Measurements from ENCODE around the gene APBA2.

The APBA2 gene

DNA sequence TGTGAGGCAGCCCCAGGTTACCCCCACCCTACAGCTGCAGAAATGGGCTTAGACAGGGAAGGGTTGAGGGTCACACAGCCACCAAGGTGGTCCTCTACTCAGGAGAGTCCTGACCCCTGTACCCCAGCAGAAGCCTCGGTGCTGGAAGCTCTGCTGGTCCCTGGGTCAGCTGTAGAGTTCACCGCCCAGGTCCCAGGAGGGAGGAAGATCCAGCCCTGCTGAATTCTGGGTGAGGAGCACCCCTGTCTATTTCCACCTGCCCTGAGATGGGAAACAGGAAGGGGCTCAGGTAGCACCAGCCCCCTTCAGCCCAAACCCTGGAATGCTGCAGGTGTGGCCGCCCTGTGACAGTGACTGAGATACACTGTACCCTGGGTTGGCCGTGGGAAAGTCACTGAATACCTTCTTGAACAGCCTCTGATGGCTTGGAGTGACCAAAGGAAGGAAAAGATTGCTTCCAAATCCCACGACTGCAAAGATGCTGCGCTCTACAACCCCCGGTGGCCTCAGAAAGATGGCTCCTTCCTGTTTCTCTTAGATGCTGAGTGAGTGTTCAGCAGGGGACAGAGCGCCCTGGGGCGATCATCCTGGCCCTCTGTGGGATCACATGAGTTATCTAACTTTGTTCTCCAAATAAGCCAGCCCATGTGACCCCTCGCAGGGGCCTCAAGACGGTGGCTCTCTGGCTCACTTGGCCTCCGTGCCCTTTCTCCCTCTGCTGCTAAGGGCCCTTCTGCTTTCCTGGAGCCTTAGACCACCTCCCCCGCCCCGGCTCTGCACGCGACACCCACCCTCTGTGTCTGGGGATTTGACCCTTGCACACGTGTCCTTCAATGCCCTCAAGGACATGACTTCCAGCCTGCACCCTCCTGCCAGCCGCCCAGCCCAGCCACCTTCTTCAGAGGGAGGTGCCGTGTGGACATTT is 242.0 kb downstream of the APBA2 start:
- DNase-seq = no peak

DNA sequence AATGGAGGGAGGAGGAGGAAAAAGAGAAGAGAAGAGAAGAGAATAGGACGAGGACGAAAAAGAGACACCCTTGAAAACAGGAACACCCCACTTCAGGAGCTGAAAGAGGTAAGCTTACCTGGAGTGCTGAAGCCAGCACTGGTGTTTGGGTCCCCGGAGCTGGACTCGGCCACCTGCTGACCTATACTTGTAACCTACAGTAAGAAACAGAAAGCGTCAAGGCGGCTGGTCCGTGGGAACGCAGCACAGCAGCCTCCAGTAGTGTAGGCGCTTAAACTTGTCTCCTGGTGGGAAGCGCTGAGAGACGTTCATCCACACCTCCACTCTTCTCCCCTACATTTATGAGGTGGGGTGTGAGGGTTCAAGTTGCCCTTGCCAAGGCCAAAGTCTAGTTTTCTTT is 242.9 kb downstream of the APBA2 start:
- DNase-seq = no peak

DNA sequence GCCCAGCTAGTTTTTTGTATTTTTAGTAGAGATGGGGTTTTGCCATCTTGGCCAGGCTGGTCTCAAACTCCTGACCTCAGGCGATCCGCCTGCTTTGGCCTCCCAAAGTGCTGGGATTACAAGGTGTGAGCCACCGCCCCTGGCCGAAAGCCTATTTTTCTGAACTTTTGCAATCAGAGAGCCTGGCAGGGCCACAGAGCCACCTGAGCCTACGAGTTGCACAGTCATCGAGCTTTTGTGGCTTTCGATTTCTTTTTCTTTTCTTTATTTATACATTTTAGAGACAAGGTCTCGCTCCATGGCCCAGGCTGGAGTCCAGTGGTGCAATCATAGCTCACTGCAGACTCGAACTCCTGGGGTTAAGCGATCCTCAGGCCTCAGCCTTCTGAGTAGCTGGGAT is 243.4 kb downstream of the APBA2 start:
- DNase-seq = no peak

DNA sequence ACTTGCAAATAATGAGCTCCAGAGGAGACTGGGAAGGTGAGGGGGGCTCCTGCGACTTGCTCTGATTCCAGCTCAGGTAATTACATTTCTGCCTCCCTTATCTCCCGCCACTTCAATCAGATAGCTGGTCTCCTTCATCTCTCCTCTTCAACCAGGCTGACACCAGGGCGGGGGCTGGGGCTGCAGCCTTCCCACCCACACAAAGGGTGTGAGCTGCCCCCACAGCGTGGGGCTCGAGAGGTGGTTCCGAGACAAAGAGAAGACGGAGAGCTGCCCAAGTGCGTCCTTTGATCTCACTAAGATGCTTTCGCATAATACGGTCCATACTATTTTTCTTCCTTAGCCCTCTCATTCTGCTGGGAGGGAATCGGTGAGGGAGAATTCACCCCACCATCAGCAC is 244.2 kb downstream of the APBA2 start:
- DNase-seq = no peak

DNA sequence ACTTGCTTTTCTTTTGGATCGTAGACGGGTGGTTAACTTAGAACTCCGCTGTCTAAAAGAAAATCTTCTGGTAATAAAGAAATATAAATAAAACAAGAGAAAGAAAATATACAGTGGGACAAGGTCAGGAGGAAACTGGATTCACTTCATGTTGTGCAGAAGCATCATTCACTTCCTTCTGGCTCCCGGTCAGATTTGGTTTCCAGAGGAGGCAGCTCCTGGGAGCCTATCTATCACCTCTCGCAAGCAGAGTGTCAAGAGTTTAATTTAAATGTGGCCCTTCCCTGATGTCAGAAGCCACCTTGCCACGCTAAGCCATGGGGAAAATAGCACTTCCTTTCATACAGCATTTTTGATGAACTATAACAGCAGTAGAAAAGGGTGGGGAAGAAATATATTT is 244.7 kb downstream of the APBA2 start:
- DNase-seq = no peak

DNA sequence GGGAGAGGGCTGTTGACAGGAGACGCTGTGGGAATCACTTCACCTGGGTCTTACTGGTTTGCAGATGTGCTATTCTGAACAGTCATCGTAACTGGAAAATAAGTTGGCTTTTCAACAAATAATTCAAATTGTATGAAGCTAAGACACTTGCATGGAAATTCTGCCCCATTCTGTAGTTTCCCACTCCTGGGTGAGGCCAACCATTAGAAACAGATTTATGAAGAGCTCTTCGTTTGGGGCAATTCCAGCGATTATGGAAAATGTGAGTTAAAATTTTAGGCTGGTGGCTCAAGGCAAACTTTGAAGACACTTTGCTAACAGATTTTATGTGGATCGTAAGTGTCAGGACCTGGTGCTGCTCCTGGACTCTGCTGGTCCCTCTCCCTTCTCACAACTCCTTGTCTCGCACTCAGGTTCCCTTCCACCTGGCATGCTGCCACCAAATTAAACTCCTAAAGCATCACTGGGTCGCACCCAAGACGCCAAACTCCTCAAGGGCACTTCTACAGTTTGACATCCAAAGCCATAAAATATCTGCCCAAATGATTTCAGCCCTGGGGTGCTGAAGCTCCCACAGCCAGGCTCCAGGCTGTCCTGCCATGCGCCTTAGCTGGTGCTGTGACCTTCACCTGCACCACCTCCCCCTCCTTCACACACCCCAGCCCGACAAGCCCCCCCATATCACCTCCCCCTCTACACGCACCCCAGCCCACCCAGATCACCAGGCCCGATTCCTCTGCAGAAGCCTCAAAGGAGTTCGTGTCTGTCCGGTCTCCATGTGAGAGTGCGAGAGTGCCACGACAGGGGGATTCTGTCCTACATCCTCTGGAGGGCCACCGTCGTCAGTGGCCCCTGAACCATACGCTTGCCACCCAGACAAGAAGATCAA is 245.4 kb downstream of the APBA2 start:
- DNase-seq = no peak

DNA sequence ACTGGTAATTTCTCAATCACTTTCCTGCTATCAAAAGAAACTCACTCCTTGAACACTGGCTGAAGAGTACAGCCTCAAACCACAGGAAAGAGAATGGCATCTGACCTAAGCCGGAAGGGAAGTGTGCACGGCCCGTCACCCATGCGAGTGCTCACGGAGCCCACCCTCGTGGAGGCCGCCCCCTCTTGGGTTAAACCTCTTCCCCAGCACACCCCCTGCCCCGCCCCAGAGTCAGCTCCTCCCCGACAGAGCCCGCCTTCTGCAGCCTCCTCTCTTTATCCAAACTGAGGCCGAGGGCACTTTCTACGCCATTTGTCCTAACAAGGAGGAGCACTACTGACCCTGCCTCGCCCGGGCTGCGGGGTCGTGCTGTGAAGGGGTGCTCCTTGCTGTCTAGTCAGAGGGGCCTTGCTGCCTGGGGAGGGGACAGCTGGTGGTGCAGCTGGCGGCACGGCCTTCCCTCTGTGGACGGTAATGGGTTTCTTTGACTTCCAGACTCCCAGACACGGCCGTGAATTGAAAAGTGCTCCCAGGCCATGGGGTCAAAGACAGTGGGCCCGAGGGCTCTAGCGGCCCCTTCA is 246.2 kb downstream of the APBA2 start:
- DNase-seq = no peak

DNA sequence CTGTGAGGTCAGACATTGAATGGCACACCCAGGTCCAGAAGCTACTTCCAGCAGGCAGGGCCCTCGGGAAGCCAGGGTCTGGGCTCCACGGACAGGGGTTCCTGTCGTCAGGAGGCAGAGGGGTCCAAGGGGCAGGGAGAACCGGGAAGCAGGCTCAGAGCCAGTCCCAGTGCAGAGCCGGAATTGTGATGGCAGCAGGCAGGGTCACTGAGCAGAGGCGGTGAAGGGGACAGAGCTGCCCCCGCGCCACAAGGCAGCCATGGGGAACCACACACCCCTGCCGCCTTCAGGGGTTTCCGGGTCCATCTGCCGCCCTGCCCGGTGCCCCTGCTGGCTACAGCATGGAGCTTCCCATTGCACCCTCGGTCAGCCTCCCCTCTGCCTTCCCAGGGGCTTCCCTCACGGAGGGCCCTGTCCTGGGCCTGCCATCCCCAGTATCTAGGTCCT is 247.0 kb downstream of the APBA2 start:
- no peak for DNase-seq

DNA sequence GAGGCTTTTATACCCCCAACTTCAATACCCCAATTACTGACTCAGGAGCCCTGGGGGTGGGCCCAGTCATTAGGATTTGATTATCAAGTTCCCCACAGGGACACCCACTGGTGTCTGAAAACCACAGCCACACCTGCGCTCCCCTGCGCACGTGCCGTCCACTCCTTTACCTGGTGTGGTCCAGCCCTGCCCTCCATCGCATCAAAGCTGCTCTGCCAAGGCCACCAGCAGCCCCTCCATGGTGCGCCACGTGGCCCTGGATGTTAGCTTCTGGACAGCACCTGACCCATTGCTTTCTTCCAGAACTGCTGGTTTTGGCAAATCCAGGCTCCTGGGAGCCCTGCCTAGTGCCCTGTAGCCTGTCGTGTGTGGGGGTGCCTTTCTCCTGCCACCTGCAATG is 247.5 kb downstream of the APBA2 start:
- no peak for DNase-seq

DNA sequence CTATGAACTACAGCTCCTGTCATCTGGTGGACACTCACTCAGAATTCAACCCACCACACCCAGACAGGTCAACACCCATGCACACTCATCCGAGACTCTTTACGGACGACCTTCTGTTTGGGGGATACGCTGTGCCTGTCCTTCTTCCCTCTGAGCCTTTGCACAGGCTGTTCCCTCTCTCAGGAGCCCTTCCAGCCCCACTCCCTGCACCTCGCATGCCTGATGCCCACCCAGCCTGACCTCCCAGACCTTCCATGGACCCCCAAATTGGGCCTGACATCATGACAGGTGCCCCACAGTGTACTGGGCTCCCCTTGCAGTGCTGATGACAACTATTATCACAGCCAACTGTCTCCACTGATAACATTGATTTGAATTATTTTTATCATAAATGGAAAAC is 248.0 kb downstream of the APBA2 start:
- DNase-seq = no peak

DNA sequence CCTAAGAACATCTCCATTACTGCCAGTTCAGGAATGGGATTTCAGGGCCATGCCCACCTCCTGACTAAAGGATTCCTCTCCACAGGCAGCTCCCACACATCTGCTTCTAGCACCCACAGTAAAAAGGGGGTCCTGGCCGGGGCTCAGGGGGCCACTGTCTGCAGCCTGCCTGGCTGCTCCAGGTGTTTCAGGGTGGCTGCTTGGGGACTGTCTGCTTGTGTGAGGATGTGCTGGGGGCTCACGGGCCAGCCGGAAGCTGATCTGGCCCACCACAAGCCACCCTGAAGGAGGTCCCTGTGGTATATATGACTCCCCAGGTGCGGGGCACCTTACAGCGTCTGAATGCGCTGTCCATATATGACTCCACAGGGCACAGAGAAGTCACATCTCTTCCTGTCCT is 248.5 kb downstream of the APBA2 start:
- DNase-seq = no peak

DNA sequence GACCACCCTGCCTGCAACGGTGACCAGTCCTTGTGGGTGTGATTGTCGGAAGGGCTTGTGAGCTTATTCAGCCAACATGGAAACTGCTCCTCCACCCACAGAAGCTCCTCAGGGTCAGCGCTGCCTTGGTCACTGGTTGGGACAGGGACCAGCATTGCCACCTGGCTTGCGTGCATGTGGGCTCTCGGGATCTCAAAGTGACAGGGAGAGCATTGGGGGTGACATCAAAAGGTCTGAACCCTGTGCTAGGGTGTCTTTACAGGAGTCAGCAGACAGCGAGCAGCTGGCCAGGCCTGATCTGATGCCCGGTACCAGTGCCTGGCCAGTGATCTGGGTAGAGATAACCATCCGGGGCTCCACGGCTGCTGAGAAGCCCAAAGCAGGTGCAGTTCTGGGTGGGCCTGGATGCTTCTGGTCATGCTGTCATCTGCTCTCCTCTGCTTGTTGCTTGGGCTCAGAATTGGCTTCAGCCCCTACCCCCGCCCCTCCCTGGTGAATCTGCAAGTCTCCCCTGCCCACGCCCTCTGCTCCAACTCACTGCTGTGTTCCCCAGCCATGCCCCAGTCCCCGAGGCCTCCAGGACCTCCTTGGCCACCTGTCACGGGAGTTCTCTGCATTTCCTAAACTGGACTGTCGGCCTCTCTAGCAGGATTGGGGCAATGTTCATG is 249.0 kb downstream of the APBA2 start:
- no peak for DNase-seq

DNA sequence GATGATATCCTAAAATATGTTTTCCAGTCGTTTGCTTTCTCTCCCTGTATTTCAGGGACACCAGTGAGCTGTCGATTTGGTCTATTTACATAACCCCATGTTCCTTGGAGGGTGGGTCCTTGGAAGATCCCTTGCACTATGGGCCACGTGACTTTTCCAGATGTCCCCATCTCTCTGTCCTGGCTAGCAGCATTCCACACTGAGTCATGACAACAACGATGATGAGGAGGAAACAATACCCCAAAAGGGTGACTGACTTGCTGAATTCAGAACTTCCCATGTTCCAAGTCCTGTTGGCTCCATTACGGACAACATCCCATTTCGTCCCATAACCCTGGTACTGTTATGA is 249.5 kb downstream of the APBA2 start:
- DNase-seq = no peak

DNA sequence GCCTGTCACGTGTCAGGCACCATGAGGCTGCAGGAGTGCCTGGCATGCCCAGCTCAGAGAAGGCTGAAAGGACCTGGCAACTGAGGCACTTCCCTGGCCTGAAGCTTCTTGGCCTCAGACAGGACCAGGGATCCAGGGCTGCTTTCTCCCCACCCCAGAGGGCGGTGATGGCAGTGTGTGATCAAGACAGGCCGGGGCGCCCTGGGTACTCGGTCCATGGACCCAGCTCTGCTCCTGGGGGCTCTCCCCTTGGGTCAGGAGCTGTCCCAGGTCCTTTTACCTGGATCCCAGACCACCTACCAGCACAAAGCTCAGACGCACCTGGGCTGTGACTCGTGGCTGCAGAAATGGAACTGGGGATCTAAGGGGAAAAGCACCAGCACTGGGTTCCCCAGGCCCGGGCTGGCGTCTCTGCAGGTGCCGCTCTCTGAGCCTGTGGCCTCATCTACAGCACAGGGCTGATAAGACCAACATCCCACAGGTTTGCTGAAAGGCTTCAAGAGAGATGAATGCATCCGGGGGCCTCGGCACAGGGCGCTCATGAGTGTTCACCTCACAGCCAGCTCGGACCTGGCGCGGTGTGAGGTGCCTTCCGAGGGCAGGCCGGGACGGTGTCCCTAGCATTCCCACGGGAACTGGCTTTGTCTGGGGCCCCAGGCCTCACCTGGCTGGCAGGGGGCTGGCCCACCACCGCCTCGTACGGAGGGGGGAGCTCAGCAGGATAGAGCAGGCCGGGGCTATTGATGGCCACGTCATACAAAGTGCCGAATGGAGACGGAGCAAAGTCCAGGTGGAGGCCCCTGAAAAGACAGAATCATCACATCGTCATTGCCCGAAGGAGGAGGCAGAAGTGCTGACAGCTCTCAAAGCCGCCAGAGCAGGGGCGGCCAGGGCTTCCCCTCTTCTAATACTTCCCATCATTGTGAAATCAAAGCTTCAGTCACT is 250.2 kb downstream of the APBA2 start:
- no peak for DNase-seq

DNA sequence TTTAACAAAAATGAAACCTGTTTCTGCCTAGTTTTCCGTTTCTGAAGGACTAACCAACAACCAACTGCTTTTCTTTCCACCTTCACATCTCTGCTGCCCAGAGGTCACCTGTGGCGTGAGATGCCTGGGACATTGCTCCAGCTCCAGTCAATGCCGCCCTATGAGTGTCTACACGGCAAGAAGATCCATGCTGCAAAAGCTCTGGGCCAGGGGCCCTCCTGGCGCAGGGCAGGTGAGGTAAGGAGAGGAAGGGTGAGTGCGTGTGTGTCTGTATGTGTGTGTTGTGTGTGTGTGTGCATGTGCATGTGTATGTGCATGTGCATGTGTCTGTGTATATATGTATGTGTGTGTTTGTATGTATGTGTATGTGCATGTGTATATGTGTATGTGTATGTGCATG is 252.5 kb downstream of the APBA2 start:
- DNase-seq = no peak

DNA sequence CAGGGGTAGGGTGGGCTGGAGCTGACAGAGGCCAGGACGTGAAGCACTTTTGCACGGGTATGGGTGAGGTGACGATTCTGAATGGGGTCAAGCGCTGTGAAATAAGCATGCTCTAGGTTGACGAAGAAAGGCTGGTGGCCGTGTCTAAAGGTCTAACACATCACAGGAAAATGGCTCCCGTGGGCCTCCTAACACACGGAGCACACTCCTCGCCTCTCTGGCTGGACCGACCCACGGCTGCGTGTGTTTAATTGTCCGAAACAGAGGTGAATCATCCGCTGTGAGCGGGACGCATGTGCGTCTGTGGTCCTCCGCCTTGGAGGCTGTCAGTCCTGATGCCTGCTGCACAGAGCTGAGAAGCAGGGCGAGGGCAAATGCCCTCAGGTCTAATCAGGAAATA is 253.3 kb downstream of the APBA2 start:
- DNase-seq = no peak

DNA sequence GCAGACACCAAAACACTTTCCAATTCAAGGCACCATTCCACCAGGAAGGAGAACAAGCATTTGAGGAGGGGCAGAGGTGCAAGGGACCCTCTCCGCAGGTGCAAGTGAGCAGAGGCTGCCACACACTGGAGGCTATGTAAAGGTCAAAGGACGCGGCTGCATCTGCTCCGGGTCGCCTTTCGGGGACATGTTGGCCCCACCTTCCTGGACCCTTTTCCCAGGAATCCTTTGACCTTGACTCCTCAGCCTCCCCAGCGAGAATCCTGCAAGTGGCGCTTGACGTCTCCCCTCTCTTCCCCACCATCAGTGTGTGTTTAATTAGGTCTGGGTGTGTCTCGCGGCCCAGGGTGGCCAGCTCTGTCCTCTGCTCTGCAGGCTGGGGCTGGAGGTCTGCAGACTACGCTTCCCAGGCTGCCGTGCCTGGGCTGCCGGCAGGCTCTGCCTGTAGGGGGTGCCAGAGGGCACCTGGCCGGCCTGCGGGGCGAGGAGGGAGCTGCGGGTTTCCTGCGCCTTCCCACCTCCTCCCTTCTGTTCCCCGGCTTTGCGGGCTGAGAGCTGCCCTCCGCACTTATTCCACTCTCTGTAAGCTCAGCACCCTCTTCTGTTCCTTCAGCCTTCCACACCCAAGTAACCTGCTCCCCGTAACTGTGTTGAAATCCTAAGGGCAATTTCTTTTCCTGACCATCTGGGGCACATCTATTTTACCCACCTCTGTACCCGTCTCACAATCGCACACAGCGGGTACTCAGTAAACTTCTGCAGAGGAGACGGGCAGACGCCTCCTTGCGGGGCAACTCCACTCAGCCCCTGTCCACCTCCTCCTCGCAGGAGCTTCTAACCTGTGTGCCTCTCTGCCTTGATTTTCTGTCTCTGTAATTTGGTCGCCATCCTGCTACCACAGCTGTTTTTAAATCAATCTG is 254.0 kb downstream of the APBA2 start:
- no peak for DNase-seq

DNA sequence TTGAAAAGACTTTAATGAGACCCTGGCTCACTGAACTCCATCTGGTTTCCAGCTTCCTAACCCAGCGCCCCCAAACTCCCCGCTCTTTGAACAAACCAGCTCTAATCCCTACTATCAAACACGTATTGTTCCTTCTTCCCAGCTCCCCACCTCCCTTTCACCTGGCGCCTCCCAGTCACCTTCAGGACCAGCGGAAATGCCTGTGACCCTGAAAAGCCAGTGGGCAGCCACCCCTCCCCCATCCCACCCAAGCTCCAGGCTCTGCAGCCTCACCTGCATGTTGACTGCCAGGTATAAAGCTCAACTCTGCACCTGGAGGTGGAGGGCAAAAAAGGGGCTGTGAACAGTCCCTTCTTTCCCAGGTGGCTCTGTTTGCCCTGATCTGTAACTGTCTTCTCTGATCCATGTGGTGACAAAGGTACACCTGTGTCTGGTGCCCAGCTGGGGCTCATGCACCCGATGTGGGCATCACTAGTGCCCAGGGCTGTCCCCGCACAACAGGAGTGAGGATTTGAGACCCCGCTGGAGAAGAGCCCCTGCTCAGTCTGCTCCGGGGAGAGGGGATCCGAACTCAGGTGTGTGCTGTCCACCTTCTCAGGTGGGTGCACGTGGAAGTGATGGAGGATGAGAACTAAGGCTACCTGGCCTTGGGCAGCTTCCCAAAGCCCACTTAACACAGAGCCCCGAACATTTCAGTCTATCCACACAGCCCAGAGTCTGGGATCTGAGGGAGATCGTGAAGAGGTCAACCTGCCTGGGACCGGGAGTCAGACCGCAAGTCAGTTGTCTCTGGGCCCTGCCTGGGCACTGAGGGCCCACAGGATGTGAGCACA is 254.9 kb downstream of the APBA2 start:
- DNase-seq = no peak

DNA sequence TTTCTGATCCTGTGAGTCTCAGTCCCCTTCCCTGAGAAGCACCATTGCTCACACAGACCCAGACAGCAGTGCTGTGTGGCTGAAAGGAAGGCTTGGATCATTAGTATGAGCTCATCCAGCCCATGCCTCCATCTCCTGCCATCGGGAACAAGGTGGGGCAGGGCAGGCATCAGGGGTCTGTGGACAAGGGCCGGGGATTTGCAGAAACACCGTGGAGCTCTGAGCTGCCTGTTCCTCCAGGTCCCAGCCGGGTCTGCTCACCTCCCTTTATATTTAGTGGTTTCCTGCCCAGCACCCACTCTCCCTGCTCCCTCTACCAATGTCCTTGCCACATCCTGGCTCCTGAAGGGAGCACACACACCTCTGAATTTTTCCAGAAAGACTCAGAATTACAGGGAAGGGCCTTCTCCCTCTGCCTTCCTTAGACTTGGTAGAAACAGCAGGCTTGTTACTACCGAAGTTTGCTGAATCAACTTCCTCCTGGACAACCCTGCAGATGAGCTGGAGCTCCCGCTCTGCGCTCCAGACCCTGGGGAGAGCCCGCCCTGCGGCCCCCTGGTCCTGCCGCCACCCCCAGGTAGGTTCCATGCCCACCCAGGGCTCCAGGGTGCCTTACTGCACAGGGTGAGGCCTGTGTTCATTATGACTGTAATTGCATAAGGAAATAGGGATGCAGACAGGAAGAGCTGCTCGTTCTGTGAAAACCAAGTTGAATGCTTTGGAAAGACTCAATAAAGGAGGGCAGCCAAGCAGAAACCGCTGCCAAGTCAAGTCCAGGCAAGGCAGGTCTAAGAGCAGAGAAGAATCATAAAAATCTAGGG is 255.7 kb downstream of the APBA2 start:
- DNase-seq = no peak

Data from cerebellar nuclear complex (tissue), 1 donor.